NCI-H2196 treated with DMSO at 0.1 percent for 48 hours (cell line): ENCODE results near the gene DUOX1.

Experiments
- DNase-seq: peaks from one replicate; lab custom pipeline; 2025; ENCODE audit not compliant: unreplicated experiment; lab: John Stamatoyannopoulos, UW

DUOX1 gene

GRCh38 chr15:45105586-45105985 lies 24.2 kb upstream of the DUOX1 start:
- DNase-seq = no peak

GRCh38 chr15:45106002-45106790 lies 23.6 kb upstream of the DUOX1 start:
- DNase-seq = no peak

GRCh38 chr15:45107941-45108630 lies 21.7 kb upstream of the DUOX1 start:
- DNase-seq = no peak

GRCh38 chr15:45110256-45110820 lies 19.5 kb upstream of the DUOX1 start:
- DNase-seq = no peak

- no peak for DNase-seq
Observed at GRCh38 chr15:45111390-45112142, 18.2 kb upstream of the DUOX1 start.

GRCh38 chr15:45112143-45112590 lies 17.6 kb upstream of the DUOX1 start:
- DNase-seq = no peak

GRCh38 chr15:45112591-45113379 lies 17.0 kb upstream of the DUOX1 start:
- DNase-seq = no peak

GRCh38 chr15:45113380-45113990 lies 16.3 kb upstream of the DUOX1 start:
- no peak for DNase-seq

- no peak for DNase-seq
Observed at GRCh38 chr15:45114076-45114750, 15.6 kb upstream of the DUOX1 start, which contains the start of the genes DUOX2 and DUOXA2. TSS of gene DUOX2 (minus strand) at chr15:45114172. CDS start at chr15:45113411, 761 bp downstream. TSS of gene DUOXA2 (plus strand) at chr15:45114326. CDS start at chr15:45114606, 280 bp downstream.

- DNase-seq = no peak
Observed at GRCh38 chr15:45114751-45115085, 15.1 kb upstream of the DUOX1 start.

GRCh38 chr15:45115312-45115820 lies 14.4 kb upstream of the DUOX1 start:
- DNase-seq = no peak

GRCh38 chr15:45116006-45116481 lies 13.8 kb upstream of the DUOX1 start:
- DNase-seq = no peak

GRCh38 chr15:45116482-45117307 lies 13.1 kb upstream of the DUOX1 start:
- no peak for DNase-seq

GRCh38 chr15:45117308-45118130 lies 12.3 kb upstream of the DUOX1 start:
- DNase-seq = no peak

GRCh38 chr15:45118131-45118588 lies 11.6 kb upstream of the DUOX1 start:
- DNase-seq = peak; percentile 43

- DNase-seq = no peak
Observed at GRCh38 chr15:45118996-45119395, 10.8 kb upstream of the DUOX1 start.
